NK-92 (cell line): ENCODE data around the gene EPHB2.
"Not testable (repeated sequence)": the region's sequence is repeated elsewhere in the genome, so short reads cannot be mapped to it uniquely, and the experiment has no call there.

Source experiments
- DNase-seq: peaks from one replicate; lab custom pipeline; 2025; ENCODE audit not compliant: unreplicated experiment; lab: John Stamatoyannopoulos, UW

EPHB2 gene

GRCh38 chr1:22689505-22689904, 21.1 kb upstream of the EPHB2 start:
- DNase-seq, result no peak

GRCh38 chr1:22691031-22691753, 19.4 kb upstream of the EPHB2 start:
- no peak for DNase-seq

DNA sequence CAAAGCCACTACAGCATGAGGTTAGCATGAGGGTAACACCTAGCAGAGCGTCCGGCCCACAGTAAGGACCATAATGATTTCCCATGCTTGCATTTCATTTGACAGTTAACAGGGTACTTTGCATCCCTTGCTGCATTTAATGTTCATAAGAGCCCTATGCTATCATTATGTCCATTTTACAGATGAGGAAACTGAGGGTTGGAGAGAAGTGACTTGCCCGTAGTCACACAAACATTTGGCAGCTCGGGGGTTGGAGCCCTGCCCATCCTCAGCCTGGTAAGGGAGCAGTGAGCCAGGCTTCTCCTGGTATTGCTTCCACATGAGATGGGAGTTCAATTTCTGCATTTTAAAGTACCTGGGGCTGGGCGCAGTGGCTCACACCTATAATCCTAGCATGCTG, 16.5 kb upstream of the EPHB2 start:
- DNase-seq, result no peak

DNA sequence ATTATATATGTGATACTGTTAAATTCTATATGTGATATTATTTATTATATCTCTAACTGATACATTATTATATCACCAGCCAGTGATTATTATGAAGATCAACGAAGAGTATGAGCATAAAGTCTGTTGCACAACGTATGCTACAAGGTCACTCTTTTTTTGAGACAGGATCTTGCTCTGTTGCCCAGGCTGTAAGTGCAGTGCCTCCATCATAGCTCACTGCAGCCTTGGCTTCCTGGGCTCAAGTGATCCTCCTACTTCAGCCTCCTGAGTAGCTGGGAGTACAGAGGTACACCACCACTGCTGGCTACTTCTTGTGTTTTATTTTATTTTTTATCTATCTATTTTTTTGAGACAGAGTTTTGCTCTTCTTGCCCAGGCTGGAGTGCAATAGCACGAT, 14.0 kb upstream of the EPHB2 start:
- DNase-seq, result no peak

DNA sequence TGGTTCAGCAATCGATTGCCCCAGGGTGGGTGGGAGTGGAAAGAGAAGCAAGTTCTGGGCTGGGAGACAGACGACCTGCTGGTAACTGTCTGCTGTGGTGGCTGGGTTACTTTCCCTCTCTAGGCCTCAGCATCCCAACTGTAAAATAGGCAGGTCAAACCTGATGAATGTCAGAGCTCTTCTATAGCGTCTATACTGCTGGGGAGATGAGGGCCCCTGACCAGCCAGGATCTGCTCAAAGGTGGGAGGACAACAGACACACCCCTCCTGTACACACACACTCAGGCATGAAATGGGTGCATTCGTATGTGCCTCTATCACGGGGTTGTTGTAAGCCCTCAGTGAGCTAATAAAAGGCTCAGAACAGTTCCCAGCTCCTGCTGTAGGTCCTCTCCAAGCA, 12.7 kb upstream of the EPHB2 start:
- no peak for DNase-seq

GRCh38 chr1:22699681-22700520, 10.7 kb upstream of the EPHB2 start:
- DNase-seq, result no peak

DNA sequence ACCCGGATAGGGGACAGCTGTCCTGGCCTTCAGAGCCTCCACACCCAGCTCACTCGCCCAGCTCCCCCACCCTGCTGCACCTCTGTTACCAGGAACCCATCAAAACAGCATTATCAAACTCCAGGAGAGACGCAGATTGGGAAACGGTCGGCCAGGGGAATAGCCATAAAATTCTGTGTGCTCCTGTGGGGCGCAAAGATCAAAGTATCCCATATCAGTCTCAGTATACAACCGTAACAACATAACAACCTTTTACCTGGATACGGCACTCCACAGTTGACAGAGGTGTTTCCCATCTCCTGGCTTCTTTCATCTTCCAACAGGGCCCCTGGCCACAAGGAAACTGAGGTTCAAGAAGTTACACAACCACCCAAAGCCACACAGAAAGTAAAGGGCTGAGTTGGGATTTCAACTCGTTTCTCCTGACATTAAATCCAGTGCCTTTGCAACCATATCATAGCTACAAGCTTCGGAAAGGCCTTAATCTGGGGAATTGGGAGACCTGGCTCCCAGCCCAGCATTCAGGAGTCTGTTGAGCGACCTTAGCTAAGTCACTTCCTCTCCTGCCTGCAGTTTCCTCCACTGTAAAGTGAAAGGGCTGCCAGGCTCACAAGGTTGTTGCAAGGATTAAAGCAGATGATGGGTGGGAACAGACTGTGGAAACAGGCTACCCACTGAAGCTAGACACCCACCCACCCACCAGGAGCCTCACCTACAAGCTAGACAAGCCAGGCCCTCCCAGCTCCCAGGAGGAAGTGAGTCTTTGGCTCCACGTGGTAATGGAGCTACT, 8.1 kb upstream of the EPHB2 start:
- no peak for DNase-seq

GRCh38 chr1:22704440-22705067, 6.1 kb upstream of the EPHB2 start:
- no peak for DNase-seq

GRCh38 chr1:22705586-22705985, 5.1 kb upstream of the EPHB2 start:
- no peak for DNase-seq

GRCh38 chr1:22706100-22706499, 4.5 kb upstream of the EPHB2 start:
- not testable (repeated sequence) for DNase-seq

DNA sequence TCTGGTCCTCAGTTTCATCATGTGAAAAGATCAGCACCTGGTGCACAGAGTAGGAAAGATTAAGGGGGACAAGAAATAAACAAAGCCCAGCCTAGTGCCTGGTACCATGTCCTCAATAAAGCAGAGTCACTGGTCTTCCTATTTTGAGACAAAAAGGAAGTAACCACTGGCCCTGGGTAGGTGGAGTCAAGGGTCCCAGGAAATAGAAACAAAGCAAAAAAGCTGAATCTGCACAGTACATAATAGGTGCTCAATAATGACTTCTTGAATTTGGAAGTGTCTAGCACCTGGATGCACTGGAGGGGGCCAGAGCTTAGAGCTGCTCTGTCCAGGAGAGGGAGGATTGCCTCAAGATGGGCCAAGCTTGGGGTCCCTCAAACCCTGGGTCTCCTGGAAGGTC, 1.9 kb upstream of the EPHB2 start:
- DNase-seq, result no peak

DNA sequence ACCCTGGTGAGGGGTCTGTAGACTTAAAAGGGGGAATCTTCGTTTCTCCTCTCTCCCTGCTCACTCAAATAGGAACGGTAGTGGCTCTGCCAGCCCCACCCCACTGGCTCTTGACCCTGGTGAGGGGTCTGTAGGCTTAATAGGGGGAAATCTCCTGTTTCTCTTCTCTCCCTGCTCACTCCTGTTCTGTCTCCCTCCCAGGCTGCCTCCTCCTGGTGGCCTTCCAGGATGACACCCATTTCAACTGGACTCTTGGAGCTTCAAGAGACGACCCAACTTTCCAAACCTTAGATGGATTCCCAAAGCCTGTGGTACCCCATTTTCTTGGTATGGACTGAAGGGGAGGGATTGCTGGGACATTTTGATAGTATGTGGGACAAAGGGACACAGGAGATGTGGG, 1.4 kb upstream of the EPHB2 start:
- no peak for DNase-seq

- no peak for DNase-seq
Observed at GRCh38 chr1:22709891-22710700, 543 bp upstream of the EPHB2 start.

GRCh38 chr1:22711071-22711470, 432 bp downstream of the EPHB2 start:
- DNase-seq, result no peak

DNA sequence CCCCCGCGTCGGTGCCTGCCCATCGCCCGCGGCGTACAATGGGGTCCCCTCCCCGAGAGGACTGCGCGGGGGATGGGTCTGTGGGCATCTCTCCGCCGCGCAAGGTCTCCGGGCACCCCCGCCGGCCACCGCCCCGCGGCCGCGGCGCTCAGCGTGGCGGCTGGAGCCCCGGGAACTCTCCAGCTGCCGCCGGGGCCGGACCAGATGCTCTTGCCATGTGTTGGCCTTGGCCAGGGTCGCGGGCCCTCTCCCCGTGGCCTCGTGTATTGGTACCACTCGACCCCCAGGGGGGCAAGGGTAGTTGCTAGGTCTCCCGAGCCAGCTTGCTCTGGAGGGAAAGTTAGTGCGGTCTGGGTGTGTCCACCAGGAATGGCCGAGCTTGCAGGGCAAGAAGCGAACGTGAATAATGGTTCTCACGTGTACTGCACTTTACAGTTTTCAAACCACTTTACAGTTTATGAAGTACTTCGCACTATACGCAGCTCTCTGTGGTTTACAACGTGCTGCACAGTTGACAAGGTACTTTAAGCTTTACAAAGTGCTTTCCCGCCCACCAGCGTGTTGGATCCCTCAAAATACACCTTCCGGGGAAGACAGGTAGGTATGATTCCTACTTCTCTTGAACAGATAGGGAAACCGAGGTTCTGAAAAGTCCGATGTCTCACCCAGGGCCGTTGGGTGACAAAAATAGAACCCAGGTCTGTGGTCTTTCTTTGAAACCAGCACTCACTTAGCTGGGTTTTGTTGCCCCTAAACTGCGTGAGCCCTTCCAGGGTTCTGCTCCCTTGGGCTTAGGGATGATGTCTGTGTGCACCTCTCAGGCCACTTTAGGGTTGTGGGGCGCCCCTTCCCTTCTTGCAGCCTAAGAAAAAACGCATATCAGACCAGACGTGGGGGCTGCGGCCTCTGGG, 1.2 kb downstream of the EPHB2 start:
- no peak for DNase-seq

GRCh38 chr1:22712502-22713271, 2.0 kb downstream of the EPHB2 start:
- DNase-seq, result no peak

GRCh38 chr1:22714455-22714854, 3.8 kb downstream of the EPHB2 start:
- no peak for DNase-seq

GRCh38 chr1:22717037-22717760, 6.6 kb downstream of the EPHB2 start:
- no peak for DNase-seq
